ENCODE results near the gene FRMD4B.

FRMD4B gene

GRCh38 chr3:69194431-69195165 is 191.3 kb downstream of the FRMD4B start:
- peaks cover 3% of the 10 kb centered on the region for H3K36me3 ChIP-seq (ENCODE audit: control insufficient read depth, low read depth, low read length)
- no peaks in the 10 kb centered on the region for H3K9me3 ChIP-seq (ENCODE audit: control insufficient read depth, low read depth, low read length)
- no peak overlapping the region for H3K4me3 ChIP-seq (ENCODE audit: low read length)
- peaks cover 6% of the 10 kb centered on the region for H3K4me1 ChIP-seq (ENCODE audit: control insufficient read depth, low read depth, low read length)
- H3K27me3 ChIP-seq (ENCODE audit: control insufficient read depth, insufficient read depth, low read length) = no peaks in the 10 kb centered on the region
- no peak overlapping the region for H3K9ac ChIP-seq (ENCODE audit: low read length)
- H3K27ac ChIP-seq (ENCODE audit: low read length) = no peak overlapping the region

- H3K4me1 ChIP-seq (ENCODE audit: control insufficient read depth, low read depth, low read length) = peaks cover 6% of the 10 kb centered on the region
- no peak overlapping the region for H3K27ac ChIP-seq (ENCODE audit: low read length)
- no peak overlapping the region for H3K4me3 ChIP-seq (ENCODE audit: low read length)
- no peaks in the 10 kb centered on the region for H3K9me3 ChIP-seq (ENCODE audit: control insufficient read depth, low read depth, low read length)
- H3K9ac ChIP-seq (ENCODE audit: low read length) = no peak overlapping the region
- no peaks in the 10 kb centered on the region for H3K27me3 ChIP-seq (ENCODE audit: control insufficient read depth, insufficient read depth, low read length)
- peaks cover 3% of the 10 kb centered on the region for H3K36me3 ChIP-seq (ENCODE audit: control insufficient read depth, low read depth, low read length)
These were observed 192.1 kb downstream of the FRMD4B start for GRCh38 chr3:69193749-69194148.

- Histone ChIP-seq H3K27me3 (ENCODE audit: control insufficient read depth, insufficient read depth, low read length) (no peaks in the 10 kb centered on the region), H3K9me3 (ENCODE audit: control insufficient read depth, low read depth, low read length) (no peaks in the 10 kb centered on the region), H3K27ac (ENCODE audit: low read length) (no peak overlapping the region), H3K4me1 (ENCODE audit: control insufficient read depth, low read depth, low read length) (no peaks in the 10 kb centered on the region), H3K4me3 (ENCODE audit: low read length) (no peak overlapping the region), H3K36me3 (ENCODE audit: control insufficient read depth, low read depth, low read length) (peaks cover 3% of the 10 kb centered on the region), H3K9ac (ENCODE audit: low read length) (no peak overlapping the region)
These were observed 194.4 kb downstream of the FRMD4B start for GRCh38 chr3:69191516-69191915.

GRCh38 chr3:69189487-69189886 is 196.4 kb downstream of the FRMD4B start:
- H3K27ac ChIP-seq (ENCODE audit: low read length) = no peak overlapping the region
- H3K9me3 ChIP-seq (ENCODE audit: control insufficient read depth, low read depth, low read length) = no peaks in the 10 kb centered on the region
- no peaks in the 10 kb centered on the region for H3K27me3 ChIP-seq (ENCODE audit: control insufficient read depth, insufficient read depth, low read length)
- no peak overlapping the region for H3K9ac ChIP-seq (ENCODE audit: low read length)
- no peak overlapping the region for H3K4me3 ChIP-seq (ENCODE audit: low read length)
- H3K36me3 ChIP-seq (ENCODE audit: control insufficient read depth, low read depth, low read length) = peaks cover 3% of the 10 kb centered on the region
- H3K4me1 ChIP-seq (ENCODE audit: control insufficient read depth, low read depth, low read length) = no peaks in the 10 kb centered on the region

GRCh38 chr3:69186575-69187093 is 199.3 kb downstream of the FRMD4B start:
- no peak overlapping the region for H3K9ac ChIP-seq (ENCODE audit: low read length)
- peaks cover 8% of the 10 kb centered on the region for H3K4me1 ChIP-seq (ENCODE audit: control insufficient read depth, low read depth, low read length)
- H3K9me3 ChIP-seq (ENCODE audit: control insufficient read depth, low read depth, low read length) = no peaks in the 10 kb centered on the region
- no peak overlapping the region for H3K4me3 ChIP-seq (ENCODE audit: low read length)
- H3K27ac ChIP-seq (ENCODE audit: low read length) = no peak overlapping the region
- H3K27me3 ChIP-seq (ENCODE audit: control insufficient read depth, insufficient read depth, low read length) = no peaks in the 10 kb centered on the region
- H3K36me3 ChIP-seq (ENCODE audit: control insufficient read depth, low read depth, low read length) = no peaks in the 10 kb centered on the region

GRCh38 chr3:69182588-69183316 is 203.1 kb downstream of the FRMD4B start:
- H3K27ac ChIP-seq (ENCODE audit: low read length) = no peak overlapping the region
- no peak overlapping the region for H3K4me3 ChIP-seq (ENCODE audit: low read length)
- H3K27me3 ChIP-seq (ENCODE audit: control insufficient read depth, insufficient read depth, low read length) = no peaks in the 10 kb centered on the region
- H3K4me1 ChIP-seq (ENCODE audit: control insufficient read depth, low read depth, low read length) = peaks cover 16% of the 10 kb centered on the region
- H3K36me3 ChIP-seq (ENCODE audit: control insufficient read depth, low read depth, low read length) = no peaks in the 10 kb centered on the region
- H3K9ac ChIP-seq (ENCODE audit: low read length) = no peak overlapping the region
- no peaks in the 10 kb centered on the region for H3K9me3 ChIP-seq (ENCODE audit: control insufficient read depth, low read depth, low read length)

- Histone ChIP-seq H3K4me1 (ENCODE audit: control insufficient read depth, low read depth, low read length) (peaks cover 16% of the 10 kb centered on the region), H3K4me3 (ENCODE audit: low read length) (no peak overlapping the region), H3K36me3 (ENCODE audit: control insufficient read depth, low read depth, low read length) (no peaks in the 10 kb centered on the region), H3K9ac (ENCODE audit: low read length) (no peak overlapping the region), H3K27me3 (ENCODE audit: control insufficient read depth, insufficient read depth, low read length) (no peaks in the 10 kb centered on the region), H3K27ac (ENCODE audit: low read length) (no peak overlapping the region), H3K9me3 (ENCODE audit: control insufficient read depth, low read depth, low read length) (no peaks in the 10 kb centered on the region)
These were observed 204.2 kb downstream of the FRMD4B start for GRCh38 chr3:69181592-69182211.

- Histone ChIP-seq H3K4me3 (ENCODE audit: low read length) (no peak overlapping the region), H3K9me3 (ENCODE audit: control insufficient read depth, low read depth, low read length) (no peaks in the 10 kb centered on the region), H3K36me3 (ENCODE audit: control insufficient read depth, low read depth, low read length) (no peaks in the 10 kb centered on the region), H3K27me3 (ENCODE audit: control insufficient read depth, insufficient read depth, low read length) (no peaks in the 10 kb centered on the region), H3K9ac (ENCODE audit: low read length) (no peak overlapping the region), H3K4me1 (ENCODE audit: control insufficient read depth, low read depth, low read length) (peaks cover 16% of the 10 kb centered on the region), H3K27ac (ENCODE audit: low read length) (no peak overlapping the region)
These were observed 204.9 kb downstream of the FRMD4B start for GRCh38 chr3:69180869-69181591.

GRCh38 chr3:69179740-69180372 is 206.0 kb downstream of the FRMD4B start:
- no peak overlapping the region for H3K27ac ChIP-seq (ENCODE audit: low read length)
- H3K36me3 ChIP-seq (ENCODE audit: control insufficient read depth, low read depth, low read length) = no peaks in the 10 kb centered on the region
- no peaks in the 10 kb centered on the region for H3K27me3 ChIP-seq (ENCODE audit: control insufficient read depth, insufficient read depth, low read length)
- H3K9ac ChIP-seq (ENCODE audit: low read length) = no peak overlapping the region
- no peaks in the 10 kb centered on the region for H3K9me3 ChIP-seq (ENCODE audit: control insufficient read depth, low read depth, low read length)
- H3K4me1 ChIP-seq (ENCODE audit: control insufficient read depth, low read depth, low read length) = peaks cover 16% of the 10 kb centered on the region
- H3K4me3 ChIP-seq (ENCODE audit: low read length) = no peak overlapping the region

- Histone ChIP-seq H3K27ac (ENCODE audit: low read length) (no peak overlapping the region), H3K9ac (ENCODE audit: low read length) (no peak overlapping the region), H3K9me3 (ENCODE audit: control insufficient read depth, low read depth, low read length) (no peaks in the 10 kb centered on the region), H3K4me3 (ENCODE audit: low read length) (no peak overlapping the region), H3K36me3 (ENCODE audit: control insufficient read depth, low read depth, low read length) (no peaks in the 10 kb centered on the region), H3K27me3 (ENCODE audit: control insufficient read depth, insufficient read depth, low read length) (no peaks in the 10 kb centered on the region), H3K4me1 (ENCODE audit: control insufficient read depth, low read depth, low read length) (peaks cover 16% of the 10 kb centered on the region)
These were observed 206.8 kb downstream of the FRMD4B start for GRCh38 chr3:69178838-69179739.

All from iPS-18a (cell line).